ENCODE data around the gene ADTRP. TPM values are rescaled to one million over a fixed set of nuclear protein-coding genes. Genes with fewer than 3 reads are reported as not detected.

The ADTRP gene
- total RNA-seq, 1 experiment from 2014 or later: 0.50 TPM

- Mint-ChIP-seq H3K27me3 (ENCODE audit: low read depth) (no peaks in the 10 kb centered on the region), H3K4me1 (peaks cover 28% of the 10 kb centered on the region), H3K36me3 (no peaks in the 10 kb centered on the region), H3K9me3 (no peaks in the 10 kb centered on the region), H3K4me3 (no peak overlapping the region), H3K27ac (no peak overlapping the region)
- POLR2A ChIA-PET: no interaction called here
- DNase-seq (ENCODE audit: low spot score) (peak; percentile 56), ATAC-seq (peak; percentile 98)
- TF ChIP-seq NFYB (CRISPR knock-in tag; conservative IDR thresholded peaks at IDR 0.05; ENCODE audit: low read depth) (peak; percentile 62), E2F1 (CRISPR knock-in tag; IDR thresholded peaks at IDR 0.05) (no peak), EMX1 (CRISPR knock-in tag; IDR thresholded peaks at IDR 0.05) (no peak), HMGXB4 (CRISPR knock-in tag; IDR thresholded peaks at IDR 0.05) (no peak)
- CTCF ChIA-PET: no interaction called here
Observed at GRCh38 chr6:11805259-11806053, 26.9 kb upstream of the ADTRP start.

- POLR2A ChIA-PET: no interaction called here
- DNase-seq (ENCODE audit: low spot score) (no peak), ATAC-seq (no peak)
- CTCF ChIA-PET: no interaction called here
- H3K4me3 Mint-ChIP-seq: no peak overlapping the region
- no peaks in the 10 kb centered on the region for H3K36me3 Mint-ChIP-seq
- no peaks in the 10 kb centered on the region for H3K27me3 Mint-ChIP-seq (ENCODE audit: low read depth)
- H3K9me3 Mint-ChIP-seq: no peaks in the 10 kb centered on the region
- no peak overlapping the region for H3K27ac Mint-ChIP-seq
- TF ChIP-seq EMX1 (CRISPR knock-in tag; IDR thresholded peaks at IDR 0.05) (no peak), SP1 (CRISPR knock-in tag; conservative IDR thresholded peaks at IDR 0.05) (no peak), NFYB (CRISPR knock-in tag; conservative IDR thresholded peaks at IDR 0.05; ENCODE audit: low read depth) (no peak), MXD4 (CRISPR knock-in tag; IDR thresholded peaks at IDR 0.05; ENCODE audit: borderline replicate concordance) (no peak), GABPB1 (CRISPR knock-in tag; IDR thresholded peaks at IDR 0.05) (no peak)
- H3K4me1 Mint-ChIP-seq: peaks cover 28% of the 10 kb centered on the region
Observed at GRCh38 chr6:11804701-11805100, 26.1 kb upstream of the ADTRP start.

GRCh38 chr6:11804135-11804534, 25.5 kb upstream of the ADTRP start:
- Mint-ChIP-seq H3K36me3 (no peaks in the 10 kb centered on the region), H3K4me1 (peaks cover 28% of the 10 kb centered on the region), H3K9me3 (no peaks in the 10 kb centered on the region), H3K4me3 (no peak overlapping the region), H3K27me3 (ENCODE audit: low read depth) (no peaks in the 10 kb centered on the region), H3K27ac (no peak overlapping the region)
- TF ChIP-seq ZNF138 (CRISPR knock-in tag; conservative IDR thresholded peaks at IDR 0.05) (no peak), KAT7 (CRISPR knock-in tag; IDR thresholded peaks at IDR 0.05; ENCODE audit: borderline replicate concordance) (no peak), HMGA2 (CRISPR knock-in tag; IDR thresholded peaks at IDR 0.05) (no peak), STAT6 (CRISPR knock-in tag; conservative IDR thresholded peaks at IDR 0.05; ENCODE audit: low read depth) (no peak), TCF7 (CRISPR knock-in tag; IDR thresholded peaks at IDR 0.05; ENCODE audit: low read depth) (no peak), IRF2 (CRISPR knock-in tag; IDR thresholded peaks at IDR 0.05; ENCODE audit: borderline replicate concordance, low read depth) (no peak), ZBTB21 (CRISPR knock-in tag; IDR thresholded peaks at IDR 0.05; ENCODE audit: borderline replicate concordance) (no peak)
- POLR2A ChIA-PET: no interaction called here
- DNase-seq (ENCODE audit: low spot score): no peak
- no peak for ATAC-seq
- CTCF ChIA-PET: no interaction called here
